ENCODE measurements around the gene E2F6. TPM values are rescaled to one million over a fixed set of nuclear protein-coding genes. Genes with fewer than 3 reads are reported as not detected.

Gene E2F6
- polyA plus RNA-seq, 3 donors, result 21.5 to 24.4 (median 23.3) TPM

- DNase-seq (ENCODE audit: low read depth in 3 of 3, low spot score in 2 of 3), result no peak
Measured at GRCh38 chr2:11494310-11494709, 28.3 kb upstream of the E2F6 start.

GRCh38 chr2:11493282-11493681, 27.3 kb upstream of the E2F6 start:
- DNase-seq (ENCODE audit: low read depth in 3 of 3, low spot score in 2 of 3), result no peak

GRCh38 chr2:11492720-11493119, 26.8 kb upstream of the E2F6 start:
- DNase-seq (ENCODE audit: low read depth in 3 of 3, low spot score in 2 of 3), result no peak

- DNase-seq (ENCODE audit: low read depth in 3 of 3, low spot score in 2 of 3), result no peak
Measured at GRCh38 chr2:11492244-11492643, 26.3 kb upstream of the E2F6 start.

DNA sequence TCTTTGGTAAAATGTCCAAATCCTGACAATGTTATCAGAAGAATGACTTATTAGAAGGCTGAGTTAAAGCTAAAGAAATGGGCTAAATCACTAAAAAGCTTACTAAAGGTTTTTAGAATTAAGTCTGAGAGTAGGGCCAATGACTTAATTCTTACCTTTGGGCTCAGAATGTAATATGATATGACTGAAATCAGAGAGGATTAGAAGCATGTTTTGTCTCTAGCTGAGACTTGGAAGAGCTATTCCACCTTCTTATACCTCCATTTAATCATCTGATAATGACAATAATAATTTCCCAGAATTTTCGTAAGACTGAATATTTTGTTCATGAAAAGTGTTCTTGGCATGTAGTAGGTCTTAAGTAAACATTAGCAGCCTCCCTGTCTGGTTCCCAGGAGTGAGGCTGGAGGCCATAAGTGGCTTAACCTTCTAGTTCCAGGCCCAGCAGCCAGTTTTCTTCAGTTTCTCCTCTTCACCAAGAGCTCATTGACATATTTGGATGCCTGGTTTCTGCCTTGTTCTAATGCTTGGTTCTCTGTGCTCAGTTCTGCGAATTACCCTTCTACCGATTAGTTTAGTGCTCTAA, 25.5 kb upstream of the E2F6 start:
- no peak for DNase-seq (ENCODE audit: low read depth in 3 of 3, low spot score in 2 of 3)

DNA sequence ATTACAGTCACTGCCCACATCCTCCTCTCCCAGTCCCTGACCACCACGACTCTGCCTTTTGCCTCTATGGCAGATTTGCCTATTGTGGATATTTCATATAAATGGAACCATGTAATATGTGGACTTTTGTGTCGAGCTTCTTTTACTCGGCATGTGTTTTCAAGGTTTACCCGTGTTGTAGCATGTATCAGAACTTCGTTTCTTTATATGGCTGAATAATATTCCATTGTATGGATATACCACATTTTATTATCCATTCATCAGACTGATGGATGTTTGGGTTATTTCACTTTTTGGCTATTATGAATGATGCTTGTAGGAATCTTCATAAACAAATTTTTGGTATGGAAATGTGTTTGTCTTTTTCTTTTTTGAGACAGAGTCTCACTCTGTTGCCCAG, 24.2 kb upstream of the E2F6 start:
- DNase-seq (ENCODE audit: low read depth in 3 of 3, low spot score in 2 of 3), result no peak

- no peak for DNase-seq (ENCODE audit: low read depth in 3 of 3, low spot score in 2 of 3)
Measured at GRCh38 chr2:11488809-11489208, 22.8 kb upstream of the E2F6 start.

GRCh38 chr2:11483806-11484617, 18.1 kb upstream of the E2F6 start:
- DNase-seq (ENCODE audit: low read depth in 3 of 3, low spot score in 2 of 3), result no peak

DNA sequence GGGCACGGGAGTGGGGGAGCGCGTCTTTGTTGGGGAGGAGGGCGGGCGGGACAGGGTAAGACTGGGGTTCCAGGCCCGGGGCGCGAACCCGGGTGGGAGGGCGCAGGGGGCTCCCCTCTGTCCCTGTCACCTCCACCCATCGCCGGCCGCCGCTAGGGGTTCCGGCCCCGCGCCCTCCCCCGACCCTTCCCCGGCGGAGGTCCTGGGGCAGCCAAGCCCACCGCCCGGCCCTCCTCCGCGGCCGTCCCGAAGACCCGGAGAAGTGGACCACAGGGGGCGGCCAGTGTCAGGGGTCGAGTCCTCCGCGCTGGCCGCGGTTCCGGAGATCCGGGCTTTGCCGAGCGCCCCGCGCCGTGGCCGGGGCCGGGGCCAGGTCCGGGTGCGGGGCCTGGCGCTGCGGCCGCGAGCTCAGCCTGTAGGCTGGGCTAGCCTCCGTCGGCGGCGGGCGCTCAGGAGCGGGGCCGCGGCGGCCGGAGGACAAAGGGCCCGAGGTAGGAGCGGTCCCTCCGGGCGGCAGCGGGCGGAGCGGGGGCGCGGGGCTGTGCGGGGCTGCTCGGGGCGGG, 16.6 kb upstream of the E2F6 start:
- no peak for DNase-seq (ENCODE audit: low read depth in 3 of 3, low spot score in 2 of 3)

- no peak for DNase-seq (ENCODE audit: low read depth in 3 of 3, low spot score in 2 of 3)
Measured at GRCh38 chr2:11481789-11482472, 16.0 kb upstream of the E2F6 start.

DNA sequence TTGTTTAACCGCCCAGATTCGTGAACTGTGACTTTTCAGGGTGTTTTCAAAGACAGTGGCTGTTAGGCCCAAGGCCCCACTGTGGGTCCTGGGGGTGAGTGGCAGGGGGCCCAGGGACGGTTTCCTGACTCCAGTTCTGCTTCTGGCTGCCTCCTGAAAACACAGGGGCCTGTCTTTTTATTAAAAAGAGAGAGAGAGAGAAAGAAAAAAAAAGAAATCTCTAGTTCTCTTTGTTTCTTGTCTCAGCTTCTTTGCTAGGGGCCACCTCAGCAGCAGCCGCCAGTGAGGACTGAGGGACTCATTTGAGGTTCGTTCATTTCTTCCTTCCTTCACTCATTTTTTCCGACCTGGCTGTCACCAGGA, 15.4 kb upstream of the E2F6 start:
- DNase-seq (ENCODE audit: low read depth in 3 of 3, low spot score in 2 of 3), result no peak

DNA sequence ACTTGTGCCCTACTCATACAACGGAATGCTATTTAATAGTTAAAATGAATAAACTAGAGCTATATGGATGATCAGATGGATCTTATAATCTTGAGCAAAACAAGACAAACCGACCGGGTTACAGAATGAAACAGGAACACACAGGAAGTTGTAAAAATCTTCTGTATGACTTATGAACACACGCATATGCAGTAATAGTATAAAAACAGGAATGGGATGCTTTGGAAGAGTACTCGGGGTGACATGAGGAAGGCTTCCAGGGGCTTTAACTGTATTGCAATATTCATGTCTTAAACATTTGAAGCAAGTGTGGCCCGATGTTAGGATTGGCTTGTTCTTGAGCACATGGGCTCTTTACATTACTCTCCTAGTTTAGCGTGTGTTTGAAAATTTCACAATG, 14.9 kb upstream of the E2F6 start:
- no peak for DNase-seq (ENCODE audit: low read depth in 3 of 3, low spot score in 2 of 3)

- DNase-seq (ENCODE audit: low read depth in 3 of 3, low spot score in 2 of 3), result no peak
Measured at GRCh38 chr2:11480406-11480805, 14.4 kb upstream of the E2F6 start.

- DNase-seq (ENCODE audit: low read depth in 3 of 3, low spot score in 2 of 3), result no peak
Measured at GRCh38 chr2:11478899-11479605, 13.1 kb upstream of the E2F6 start.

DNA sequence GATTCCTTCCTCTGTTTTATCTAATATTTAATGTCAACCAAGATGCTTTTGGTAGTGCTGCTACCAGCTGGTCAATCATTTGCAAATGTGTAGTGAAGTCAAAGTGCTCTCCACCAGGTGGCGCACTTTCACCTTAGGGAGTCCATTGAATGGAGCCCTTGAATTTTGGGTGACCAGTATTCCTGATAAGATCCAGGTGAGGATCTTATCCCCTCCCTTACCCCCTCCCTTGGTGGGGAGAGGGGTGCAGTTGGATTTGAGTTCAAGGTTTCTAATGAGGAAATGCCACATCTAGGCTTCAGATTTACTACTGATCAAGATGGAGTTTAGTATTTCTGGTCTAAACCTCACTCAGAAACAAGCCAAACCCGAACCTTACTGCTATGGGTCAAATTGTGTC, 12.0 kb upstream of the E2F6 start:
- peak in 1 of 3 donors; percentile 75 for DNase-seq (ENCODE audit: low read depth in 3 of 3, low spot score in 2 of 3)

DNA sequence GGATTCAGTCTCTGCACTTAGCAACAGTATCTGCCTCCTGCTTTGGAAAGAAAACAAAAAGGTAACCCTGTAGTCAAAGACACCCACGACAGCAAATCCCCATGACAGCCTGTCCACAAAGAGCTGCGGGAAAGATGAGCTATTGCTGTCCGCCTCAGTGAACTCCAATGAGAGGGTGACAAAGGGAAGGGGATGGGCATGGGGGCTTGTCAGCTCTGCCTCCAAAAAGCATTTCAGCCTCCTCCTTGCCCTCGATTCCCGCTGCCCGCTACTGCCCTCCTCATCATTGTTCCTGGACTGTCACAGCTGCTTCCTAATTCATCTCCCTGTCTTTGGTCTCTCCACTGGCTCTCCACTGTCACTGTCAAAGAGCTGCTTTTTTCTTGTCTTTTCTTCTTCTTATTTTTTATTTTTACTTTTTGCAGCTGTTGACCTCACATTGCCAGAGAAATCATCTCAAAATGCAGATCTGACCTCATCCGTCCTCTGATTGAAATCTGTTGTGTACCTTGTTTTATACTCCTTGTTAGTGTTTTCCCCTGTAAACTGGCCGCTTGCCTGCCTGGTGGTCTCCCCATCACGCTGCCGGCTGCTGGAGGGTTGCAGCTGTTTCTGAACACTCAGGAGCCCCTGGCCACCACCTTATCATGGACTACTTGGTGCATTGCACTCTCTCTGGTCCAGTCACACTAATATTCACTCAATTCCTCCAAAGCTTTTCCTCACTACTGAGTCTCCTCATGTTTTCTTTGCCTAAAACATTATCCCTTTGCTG, 7.9 kb upstream of the E2F6 start:
- no peak for DNase-seq (ENCODE audit: low read depth in 3 of 3, low spot score in 2 of 3)

DNA sequence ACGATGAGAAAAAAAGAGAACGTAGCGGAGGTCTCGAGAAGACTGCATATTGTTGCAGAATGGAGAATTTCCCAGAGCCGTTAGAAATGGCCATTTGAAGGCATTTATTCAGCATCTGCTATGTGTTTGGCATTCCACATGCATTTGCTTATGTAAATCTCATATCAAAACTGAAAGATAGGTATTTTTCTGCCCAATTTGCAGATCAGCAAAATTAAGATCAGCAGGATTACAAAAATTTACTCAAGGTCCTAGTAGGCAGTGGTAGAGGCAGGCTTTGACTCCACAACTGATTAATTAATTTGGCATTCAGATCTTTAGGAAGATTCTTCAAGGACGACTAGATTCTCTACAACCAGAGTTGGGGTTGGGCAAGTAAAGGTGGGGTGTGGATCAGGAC, 1.8 kb upstream of the E2F6 start:
- no peak for DNase-seq (ENCODE audit: low read depth in 3 of 3, low spot score in 2 of 3)

DNA sequence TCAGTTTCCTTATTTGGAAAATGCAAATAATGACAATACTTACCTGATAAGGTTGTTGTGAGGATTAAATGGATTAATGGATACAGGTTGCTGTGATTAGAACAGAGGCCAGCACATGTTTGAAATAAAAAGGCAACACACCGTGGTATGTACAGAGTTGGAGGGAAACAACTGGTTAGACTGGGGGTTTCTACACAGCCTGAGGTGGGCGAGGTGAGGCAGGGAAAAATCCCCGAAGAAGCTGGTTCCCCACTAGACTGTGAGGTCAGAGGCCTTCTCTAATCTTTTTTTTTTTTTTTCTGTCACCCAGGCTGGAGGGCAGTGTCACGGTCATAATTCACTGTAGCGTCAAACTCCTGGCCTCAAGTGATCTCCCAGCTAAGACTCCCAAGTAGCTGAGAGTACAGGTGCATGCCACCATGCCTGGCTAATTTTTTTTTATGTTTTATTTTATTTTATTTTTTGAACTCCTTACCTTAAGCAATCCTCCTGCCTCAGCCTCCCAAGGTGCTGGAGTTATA, 1.2 kb upstream of the E2F6 start:
- DNase-seq (ENCODE audit: low read depth in 3 of 3, low spot score in 2 of 3), result no peak

GRCh38 chr2:11466307-11467128, 557 bp upstream of the E2F6 start:
- DNase-seq (ENCODE audit: low read depth in 3 of 3, low spot score in 2 of 3), result no peak
